GM13977 (cell line): ENCODE measurements around the gene UAP1.
"Not testable (repeated sequence)": the region's sequence is repeated elsewhere in the genome, so short reads cannot be mapped to it uniquely, and the experiment has no call there.

Experiments
- DNase-seq: peaks from one replicate; pipeline ENCODE4 v3.0.0; 2012; ENCODE audit warnings: low spot score
- CTCF ChIP-seq: IDR thresholded peaks from 2 replicates; pipeline ENCODE4 v1.5.1; 2012; ENCODE audit warnings: mild to moderate bottlenecking, control low read depth; ENCODE audit not compliant: insufficient read depth; ENCODE audit errors: extremely low read depth, missing control alignments
- in situ Hi-C: fragments of 300-500 bp; cut with MboI; formaldehyde crosslinking; loops from one replicate; pipeline ENCODE4 v1.12.0; 2022; ENCODE audit warnings: low sequenced_read_pairs, low pct_unique_long_range_greater_than_20kb, mixed read lengths, inconsistent platforms; ENCODE audit not compliant: unreplicated experiment

UAP1 gene

GRCh38 chr1:162571696-162572095, 10.2 kb downstream of the UAP1 start:
- no peak for DNase-seq
- in situ Hi-C loops = no loop called here
- TF ChIP-seq CTCF = no peak

DNA sequence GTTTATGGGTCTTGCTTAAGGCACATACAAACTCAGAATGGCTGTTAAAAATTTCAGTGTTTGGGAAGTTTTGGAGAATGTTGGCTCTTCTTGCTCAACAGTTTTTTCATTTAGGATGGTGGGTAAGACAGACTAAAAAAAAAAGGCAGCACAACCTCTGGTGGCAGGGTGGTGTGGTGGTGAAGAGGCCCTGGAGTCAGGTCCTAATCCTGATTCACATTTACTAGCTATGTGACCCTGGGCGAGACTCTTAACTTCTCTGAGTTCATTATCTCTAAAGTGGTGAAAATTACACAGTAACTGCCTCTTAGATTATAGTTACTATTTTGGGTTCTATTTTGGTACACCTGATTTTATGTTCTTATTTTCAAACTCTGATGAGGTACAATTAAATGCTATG, 11.6 kb downstream of the UAP1 start:
- no peak for DNase-seq
- TF ChIP-seq CTCF = no peak
- in situ Hi-C loops = no loop called here

GRCh38 chr1:162578071-162578700, 16.7 kb downstream of the UAP1 start:
- DNase-seq = no peak
- TF ChIP-seq CTCF = no peak
- in situ Hi-C loops = no loop called here

DNA sequence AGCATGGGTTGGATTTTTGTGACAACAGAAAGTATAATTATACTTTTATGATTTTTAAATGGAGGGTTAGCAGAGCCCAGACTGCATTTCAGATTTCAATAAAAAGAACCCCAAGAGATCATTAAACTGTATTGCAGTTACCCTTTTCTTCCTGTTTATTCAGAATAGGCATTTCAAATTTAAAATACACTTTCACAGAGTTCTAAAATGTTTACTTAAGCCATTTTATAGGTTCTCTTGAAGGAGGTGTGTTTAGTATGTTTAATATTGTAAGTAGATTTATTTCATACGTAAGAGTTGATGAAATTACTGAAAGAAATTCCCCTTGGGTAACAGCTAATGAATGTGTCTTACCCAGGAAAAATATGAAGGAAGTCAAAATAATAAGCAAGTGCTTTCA, 17.4 kb downstream of the UAP1 start:
- no peak for DNase-seq
- no peak for TF ChIP-seq CTCF
- in situ Hi-C loops = no loop called here

DNA sequence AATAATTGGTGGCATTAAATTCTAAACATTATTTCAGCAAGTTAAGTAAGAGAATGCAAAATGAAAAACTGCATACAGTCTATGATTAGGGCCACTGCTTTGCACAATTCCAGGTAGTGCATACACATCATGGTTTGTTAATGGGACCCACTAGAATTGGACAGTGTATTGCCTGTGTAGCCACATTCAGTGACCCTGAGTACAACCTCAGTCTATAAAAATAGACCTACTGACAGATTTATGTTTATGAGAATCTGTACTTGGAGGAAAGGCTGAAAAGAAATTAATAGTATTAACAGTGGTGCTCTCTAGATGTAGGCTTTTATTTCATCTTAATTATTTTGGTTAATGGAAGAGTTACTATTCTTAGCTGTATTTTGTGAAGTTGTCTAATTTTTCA, 18.8 kb downstream of the UAP1 start:
- in situ Hi-C loops = no loop called here
- DNase-seq = no peak
- TF ChIP-seq CTCF = no peak

- DNase-seq, in situ Hi-C loops: not testable (repeated sequence)
Measured at GRCh38 chr1:162582901-162583300, 21.4 kb downstream of the UAP1 start.

- in situ Hi-C loops = not testable (repeated sequence)
Measured at GRCh38 chr1:162585101-162585500, 23.6 kb downstream of the UAP1 start.

DNA sequence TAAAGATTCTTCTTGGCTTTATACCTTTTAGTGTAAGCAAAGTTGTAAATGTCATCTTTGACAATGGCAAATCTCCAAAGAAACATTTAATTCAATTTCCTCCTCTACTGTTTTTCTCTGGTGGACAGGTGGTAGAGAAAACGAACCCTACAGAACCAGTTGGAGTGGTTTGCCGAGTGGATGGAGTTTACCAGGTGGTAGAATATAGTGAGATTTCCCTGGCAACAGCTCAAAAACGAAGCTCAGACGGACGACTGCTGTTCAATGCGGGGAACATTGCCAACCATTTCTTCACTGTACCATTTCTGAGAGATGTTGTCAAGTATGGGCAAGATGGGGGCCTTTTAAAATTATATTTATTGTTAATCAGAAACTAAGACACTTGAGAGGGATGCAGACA, 25.8 kb downstream of the UAP1 start:
- in situ Hi-C loops = no loop called here
- no peak for TF ChIP-seq CTCF
- no peak for DNase-seq

More at GRCh38 chr1:162585101-162585500, 23.6 kb downstream of the UAP1 start:
- not testable (repeated sequence) for DNase-seq
